H9 (cell line): ENCODE measurements around the gene DCDC2. TPM values are rescaled to one million over a fixed set of nuclear protein-coding genes. Genes with fewer than 3 reads are reported as not detected.
A peak's percentile ranks its signal among the peaks of the same experiment; 100 is the strongest.

ENCODE experiments used
- DNase-seq: peaks from one replicate; pipeline ENCODE4 v3.0.0-alpha.2; 2017
- H2AFZ ChIP-seq: one replicate; pipeline ENCODE4 v1.6.1; 2013; ENCODE audit warnings: mild to moderate bottlenecking, low read length, control low read depth, moderate library complexity
- H2AK5ac ChIP-seq: 2 replicates; pipeline ENCODE4 v1.6.1; 2013; ENCODE audit warnings: low read length, control low read depth, mixed read lengths; ENCODE audit not compliant: insufficient read length
- H2BK120ac ChIP-seq: one replicate; pipeline ENCODE4 v1.6.1; 2013; ENCODE audit warnings: low read depth, mild to moderate bottlenecking, low read length, control low read depth, inconsistent platforms; ENCODE audit not compliant: poor library complexity, severe bottlenecking
- H2BK12ac ChIP-seq: 2 replicates; pipeline ENCODE4 v1.6.1; 2013; ENCODE audit warnings: low read length, control low read depth, mixed read lengths, low read depth; ENCODE audit not compliant: insufficient read length
- H2BK15ac ChIP-seq: 2 replicates; pipeline ENCODE4 v1.6.1; 2013; ENCODE audit warnings: low read depth, low read length, control low read depth
- H2BK20ac ChIP-seq: one replicate; pipeline ENCODE4 v1.6.1; 2013; ENCODE audit warnings: low read depth, mild to moderate bottlenecking, low read length, control low read depth, inconsistent platforms; ENCODE audit not compliant: poor library complexity, severe bottlenecking
- H2BK5ac ChIP-seq: 2 replicates; pipeline ENCODE4 v1.6.1; 2013; ENCODE audit warnings: low read length, control low read depth, mixed read lengths; ENCODE audit not compliant: insufficient read length
- H3K14ac ChIP-seq: 2 replicates; pipeline ENCODE4 v1.6.1; 2013; ENCODE audit warnings: low read length, control low read depth; ENCODE audit not compliant: insufficient read depth
- H3K18ac ChIP-seq: 2 replicates; pipeline ENCODE4 v1.6.1; 2013; ENCODE audit warnings: low read depth, mild to moderate bottlenecking, mixed read lengths, low read length, control low read depth; ENCODE audit not compliant: insufficient read length
- H3K23ac ChIP-seq: 2 replicates; pipeline ENCODE4 v1.6.1; 2013; ENCODE audit warnings: low read length, control low read depth, mixed read lengths, low read depth; ENCODE audit not compliant: insufficient read length
- H3K23me2 ChIP-seq: 2 replicates; pipeline ENCODE4 v1.6.1; 2013; ENCODE audit warnings: low read depth, mild to moderate bottlenecking, mixed read lengths, low read length, control low read depth; ENCODE audit not compliant: insufficient read length, poor library complexity, severe bottlenecking
- H3K27ac ChIP-seq: 2 replicates; pipeline ENCODE4 v1.5.1; 2013; ENCODE audit warnings: low read length, control low read depth, mixed read lengths, low read depth; ENCODE audit not compliant: insufficient read length
- H3K27me3 ChIP-seq: 2 replicates; pipeline ENCODE4 v1.6.1; 2013; ENCODE audit warnings: low read length, control low read depth, inconsistent platforms; ENCODE audit not compliant: insufficient read depth
- H3K4ac ChIP-seq: 2 replicates; pipeline ENCODE4 v1.6.1; 2013; ENCODE audit warnings: low read depth, mild to moderate bottlenecking, control low read depth, inconsistent platforms, low read length, moderate library complexity
- H3K4me1 ChIP-seq: 2 replicates; pipeline ENCODE4 v1.6.1; 2013; ENCODE audit warnings: low read length, control low read depth, inconsistent platforms; ENCODE audit not compliant: insufficient read depth
- H3K4me2 ChIP-seq: 2 replicates; pipeline ENCODE4 v1.6.1; 2013; ENCODE audit warnings: low read length, control low read depth, mixed read lengths; ENCODE audit not compliant: insufficient read length, insufficient read depth
- H3K56ac ChIP-seq: 2 replicates; pipeline ENCODE4 v1.6.1; 2013; ENCODE audit warnings: low read depth, mild to moderate bottlenecking, mixed read lengths, low read length, control low read depth; ENCODE audit not compliant: insufficient read length
- H3K79me1 ChIP-seq: 2 replicates; pipeline ENCODE4 v1.6.1; 2013; ENCODE audit warnings: low read depth, mild to moderate bottlenecking, moderate library complexity, low read length, control low read depth, inconsistent platforms; ENCODE audit not compliant: insufficient read depth, poor library complexity, severe bottlenecking
- H3K79me2 ChIP-seq: 2 replicates; pipeline ENCODE4 v1.6.1; 2013; ENCODE audit warnings: low read length, control low read depth, inconsistent platforms; ENCODE audit not compliant: insufficient read depth
- H3K9ac ChIP-seq: 2 replicates; pipeline ENCODE4 v1.6.1; 2013; ENCODE audit warnings: low read length, control low read depth, mixed read lengths; ENCODE audit not compliant: insufficient read length; ENCODE audit errors: extremely low read depth
- H3K9me3 ChIP-seq: one replicate; pipeline ENCODE4 v1.6.1; 2013; ENCODE audit warnings: low read depth, low read length, inconsistent platforms; ENCODE audit not compliant: control insufficient read depth
- H3T11ph ChIP-seq: one replicate; pipeline ENCODE4 v1.6.1; 2013; ENCODE audit warnings: mild to moderate bottlenecking, low read length, control low read depth, inconsistent platforms
- H4K20me1 ChIP-seq: one replicate; pipeline ENCODE4 v1.6.1; 2013; ENCODE audit not compliant: control insufficient read depth, insufficient read length, insufficient read depth
- H4K5ac ChIP-seq: 2 replicates; pipeline ENCODE4 v1.6.1; 2013; ENCODE audit warnings: low read depth, mild to moderate bottlenecking, mixed read lengths, low read length, control low read depth; ENCODE audit not compliant: insufficient read length
- H4K8ac ChIP-seq: replicated peaks from 2 replicates; pipeline ENCODE4 v1.6.1; 2013; ENCODE audit warnings: low read length, control low read depth, mixed read lengths, low read depth; ENCODE audit not compliant: insufficient read length
- H4K91ac ChIP-seq: 2 replicates; pipeline ENCODE4 v1.6.1; 2013; ENCODE audit warnings: low read depth, mild to moderate bottlenecking, moderate library complexity, mixed read lengths, low read length, control low read depth; ENCODE audit not compliant: insufficient read length
- H3K27ac Mint-ChIP-seq, 3 experiments: 2 replicates in 2 of 3; 3 replicates in 1 of 3; pipeline ENCODE4 v1.8.0; 2020 to 2021; ENCODE audit warnings: mixed read lengths in 3 of 3, mild to moderate bottlenecking in 1 of 3, moderate library complexity in 1 of 3
- H3K27me3 Mint-ChIP-seq: 2 replicates; pipeline ENCODE4 v1.8.0; 2021; ENCODE audit warnings: low read depth, mild to moderate bottlenecking, moderate library complexity, mixed read lengths
- H3K36me3 Mint-ChIP-seq, 3 experiments: 2 replicates in 2 of 3; 3 replicates in 1 of 3; pipeline ENCODE4 v1.8.0; 2020 to 2021; ENCODE audit warnings: low read depth in 3 of 3, mixed read lengths in 3 of 3; ENCODE audit not compliant: insufficient read depth in 1 of 3
- H3K4me1 Mint-ChIP-seq, 2 experiments: 2 replicates each; pipeline ENCODE4 v1.8.0; 2020; ENCODE audit warnings: mixed read lengths in 2 of 2
- H3K4me3 Mint-ChIP-seq, 2 experiments: 2 replicates in 1 of 2; 3 replicates in 1 of 2; pipeline ENCODE4 v1.8.0; 2020 to 2021; ENCODE audit warnings: mild to moderate bottlenecking in 2 of 2, mixed read lengths in 2 of 2, moderate library complexity in 1 of 2
- H3K9me3 Mint-ChIP-seq, 2 experiments: 2 replicates in 1 of 2; 3 replicates in 1 of 2; pipeline ENCODE4 v1.8.0; 2020; ENCODE audit warnings: mild to moderate bottlenecking in 2 of 2, mixed read lengths in 2 of 2, moderate library complexity in 1 of 2
- CTCF ChIP-seq: fragments of 200-600 bp; sonication (generic); conservative IDR thresholded peaks from 3 replicates; pipeline ENCODE4 v1.8.0; 2021; ENCODE audit warnings: antibody characterized with exemption, mild to moderate bottlenecking
- WGBS: extraction: QIAGEN DNeasy Blood & Tissue Kit; methylation state at CpG from one replicate; pipeline ENCODE4 v1.1.7; 2013; ENCODE audit warnings: missing lambda C conversion rate, low lambda C conversion rate, mixed read lengths; ENCODE audit not compliant: insufficient read length; ENCODE audit errors: extremely low coverage; 5-methylcytosine and 5-hydroxymethylcytosine counted together
- total RNA-seq: library from RNA; stranded (reverse); gene quantifications from 2 replicates; pipeline ENCODE4 v1.2.1, GENCODE V29; 2021

DCDC2 gene
- total RNA-seq, 1 experiment from 2014 or later: 0.59 TPM

GRCh38 chr6:24228681-24229255 lies 129.1 kb downstream of the DCDC2 start:
- H2AK5ac ChIP-seq: no peak overlapping the region
- no peak overlapping the region for H3K9ac ChIP-seq
- H4K8ac ChIP-seq: no peak overlapping the region
- peaks cover 3% of the 10 kb centered on the region; the same call in 1 of the 2 replicates for H3K4me1 ChIP-seq
- no peak overlapping the region for H3K14ac ChIP-seq
- H2BK15ac ChIP-seq: no peak overlapping the region
- H3K79me2 ChIP-seq: no peaks in the 10 kb centered on the region
- H3K18ac ChIP-seq: no peak overlapping the region
- Mint-ChIP-seq H3K4me3 (no peak overlapping the region), H3K9me3 (no peaks in the 10 kb centered on the region), H3K27ac (peak overlapping the region in 1 of 3 experiments; percentile 83; a peak in 2 of 7 replicates), H3K27me3 (no peaks in the 10 kb centered on the region), H3K36me3 (no peaks in the 10 kb centered on the region), H3K4me1 (peaks cover 24 to 26% of the 10 kb centered on the region in 2 experiments)
- H4K91ac ChIP-seq: no peak overlapping the region
- H3K4me2 ChIP-seq: no peak overlapping the region
- H2BK20ac ChIP-seq: no peak overlapping the region
- no peak overlapping the region for H3K27ac ChIP-seq
- no peaks in the 10 kb centered on the region for H3K23me2 ChIP-seq
- no peak overlapping the region for H2BK5ac ChIP-seq
- no peak overlapping the region for H3K4ac ChIP-seq
- no peaks in the 10 kb centered on the region for H4K20me1 ChIP-seq
- WGBS: no CpG with 5 or more reads among the region's 3 CpGs
- H3K27me3 ChIP-seq: no peaks in the 10 kb centered on the region
- no peaks in the 10 kb centered on the region for H3K79me1 ChIP-seq
- DNase-seq: no peak
- H3K56ac ChIP-seq: no peak overlapping the region
- no peak overlapping the region for H3T11ph ChIP-seq
- no peaks in the 10 kb centered on the region for H3K9me3 ChIP-seq
- H3K23ac ChIP-seq: no peak overlapping the region
- no peak overlapping the region for H4K5ac ChIP-seq
- no peak overlapping the region for H2BK120ac ChIP-seq
- TF ChIP-seq CTCF: no peak
- no peak overlapping the region for H2BK12ac ChIP-seq
- no peak overlapping the region for H2AFZ ChIP-seq
